SKM-1 treated with dmso at 0.1 percent for 144 hours (cell line): ENCODE data around the gene PAX6.

Source experiments
- DNase-seq: peaks from one replicate; lab custom pipeline; 2025; ENCODE audit not compliant: unreplicated experiment; lab: John Stamatoyannopoulos, UW

Gene PAX6

GRCh38 chr11:31809541-31809856, 1.6 kb downstream of the PAX6 start:
- no peak for DNase-seq

GRCh38 chr11:31808721-31809540, 2.2 kb downstream of the PAX6 start:
- no peak for DNase-seq

DNA sequence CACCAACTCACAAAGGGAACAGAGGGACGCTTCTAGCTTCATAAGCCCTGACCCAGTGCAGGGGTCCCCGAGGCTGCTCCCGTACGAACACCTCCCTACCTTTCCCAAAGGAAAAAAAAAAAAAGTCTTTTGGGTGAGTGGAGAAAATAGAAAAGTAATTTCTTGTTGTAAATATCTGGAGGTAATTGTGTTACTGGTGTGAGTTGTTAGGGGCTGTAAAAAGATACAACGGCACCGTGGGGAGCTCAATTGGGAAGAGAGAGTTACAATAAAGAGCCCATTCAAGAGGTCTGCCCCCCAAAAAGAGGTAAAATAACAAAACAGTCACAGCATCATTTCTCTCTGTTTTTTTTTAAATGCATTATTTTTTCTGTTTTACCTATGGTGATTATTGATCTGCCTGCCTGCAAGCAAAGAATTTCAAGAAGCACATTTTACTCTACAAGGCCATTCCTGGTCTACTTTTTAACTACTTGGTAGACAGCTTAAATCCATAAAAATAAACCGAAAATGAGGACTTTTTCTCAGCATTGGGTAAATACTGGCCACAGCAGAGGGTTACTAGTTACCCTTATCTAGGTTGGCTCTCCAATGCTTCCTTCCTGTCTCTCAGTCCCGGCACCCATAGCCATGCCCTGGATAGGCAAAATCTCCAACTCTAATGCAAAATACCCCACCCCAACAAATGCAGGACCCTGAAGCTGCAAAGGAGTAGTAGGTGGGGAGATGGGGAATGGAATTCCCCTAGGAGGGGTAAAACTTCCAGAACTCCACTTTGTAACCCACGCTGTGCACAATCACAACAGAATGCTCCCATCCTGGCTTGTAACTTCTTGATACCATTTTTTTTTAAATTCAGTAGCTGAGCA, 3.1 kb downstream of the PAX6 start:
- no peak for DNase-seq

GRCh38 chr11:31806928-31807798, 4.0 kb downstream of the PAX6 start:
- DNase-seq, result no peak

DNA sequence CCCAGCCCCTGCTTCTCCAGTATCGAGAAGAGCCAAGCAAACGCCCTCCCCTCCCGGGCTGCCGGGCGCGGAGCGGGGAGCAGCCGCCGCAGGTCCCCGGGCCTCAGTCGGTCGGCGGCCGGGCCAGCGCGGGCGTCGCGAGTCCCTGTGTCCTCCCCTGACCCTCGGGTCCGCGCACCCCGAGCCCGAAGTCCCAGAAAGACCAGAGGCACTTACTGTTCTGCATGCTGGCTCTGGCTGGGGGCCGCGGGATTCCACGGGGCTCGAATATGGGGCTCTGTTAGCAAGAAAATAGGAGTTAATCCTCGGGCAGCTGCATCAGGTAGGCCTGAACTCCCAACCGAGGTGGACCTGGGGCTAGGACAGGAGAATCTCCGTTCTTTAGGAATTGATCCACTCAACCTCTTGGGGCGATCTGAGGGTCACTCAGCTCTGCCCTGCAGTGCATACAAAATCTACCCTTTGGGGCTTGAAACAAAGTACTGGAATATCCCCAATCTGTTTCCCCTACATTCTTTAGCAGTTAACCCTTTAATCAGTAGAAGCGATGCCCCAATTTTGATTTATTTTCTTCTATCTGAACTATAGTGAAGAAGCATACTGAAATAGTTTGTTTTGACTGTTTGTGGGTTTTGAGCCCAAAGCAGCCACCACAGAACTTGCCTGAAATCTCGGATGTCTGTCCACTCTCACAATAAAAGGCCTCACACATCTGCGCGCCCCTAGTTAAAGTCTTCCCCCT, 4.8 kb downstream of the PAX6 start:
- no peak for DNase-seq

DNA sequence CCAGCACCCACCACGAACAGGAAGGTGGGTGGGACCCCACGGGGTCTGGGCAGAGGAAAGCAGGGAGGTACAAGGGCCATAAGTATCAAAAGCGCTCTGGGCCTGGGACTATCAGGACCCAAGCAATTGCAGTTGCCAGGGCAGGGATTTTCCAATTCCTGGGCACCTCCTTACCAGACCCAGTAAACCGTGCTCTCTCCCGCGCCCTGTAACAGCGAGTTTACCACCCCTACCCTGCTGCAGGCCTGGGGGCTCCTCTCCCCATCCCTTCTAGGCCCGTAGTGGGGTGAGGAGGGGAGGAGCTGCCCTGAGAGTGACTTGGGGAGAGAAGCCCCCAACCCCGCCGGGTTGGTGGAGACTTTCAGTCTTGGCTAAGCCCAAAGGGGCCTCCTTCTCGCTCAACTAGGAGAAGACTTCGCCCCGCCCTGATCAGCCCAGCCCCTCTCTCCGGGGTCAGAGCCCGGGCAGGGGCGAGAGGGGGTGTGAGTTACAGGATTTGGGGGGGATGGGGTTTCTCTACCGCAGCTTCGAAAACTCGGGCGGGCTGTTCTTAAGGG, 5.4 kb downstream of the PAX6 start:
- DNase-seq, result no peak

- no peak for DNase-seq
Observed at GRCh38 chr11:31805037-31805628, 6.0 kb downstream of the PAX6 start.

- no peak for DNase-seq
Observed at GRCh38 chr11:31804312-31805036, 6.6 kb downstream of the PAX6 start.

- DNase-seq, result no peak
Observed at GRCh38 chr11:31803813-31804311, 7.3 kb downstream of the PAX6 start.

- no peak for DNase-seq
Observed at GRCh38 chr11:31802990-31803812, 7.9 kb downstream of the PAX6 start.

DNA sequence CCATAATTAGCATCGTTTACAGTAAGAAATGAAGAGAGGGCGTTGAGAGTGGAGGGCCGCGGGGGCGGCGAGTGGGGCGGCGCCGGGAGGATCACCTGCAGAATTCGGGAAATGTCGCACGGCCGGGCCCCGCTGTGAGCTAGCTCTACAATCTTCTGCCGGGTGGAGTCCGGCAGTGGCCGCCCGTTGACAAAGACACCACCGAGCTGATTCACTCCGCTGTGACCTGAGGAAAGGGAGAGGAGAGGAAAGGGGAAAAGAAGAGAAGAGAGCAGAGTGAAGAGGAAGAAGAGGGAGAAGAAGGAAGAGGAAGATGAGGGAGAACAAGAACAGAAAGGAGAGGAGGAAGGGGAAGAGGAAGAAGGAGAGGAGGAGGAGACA, 8.5 kb downstream of the PAX6 start:
- no peak for DNase-seq

DNA sequence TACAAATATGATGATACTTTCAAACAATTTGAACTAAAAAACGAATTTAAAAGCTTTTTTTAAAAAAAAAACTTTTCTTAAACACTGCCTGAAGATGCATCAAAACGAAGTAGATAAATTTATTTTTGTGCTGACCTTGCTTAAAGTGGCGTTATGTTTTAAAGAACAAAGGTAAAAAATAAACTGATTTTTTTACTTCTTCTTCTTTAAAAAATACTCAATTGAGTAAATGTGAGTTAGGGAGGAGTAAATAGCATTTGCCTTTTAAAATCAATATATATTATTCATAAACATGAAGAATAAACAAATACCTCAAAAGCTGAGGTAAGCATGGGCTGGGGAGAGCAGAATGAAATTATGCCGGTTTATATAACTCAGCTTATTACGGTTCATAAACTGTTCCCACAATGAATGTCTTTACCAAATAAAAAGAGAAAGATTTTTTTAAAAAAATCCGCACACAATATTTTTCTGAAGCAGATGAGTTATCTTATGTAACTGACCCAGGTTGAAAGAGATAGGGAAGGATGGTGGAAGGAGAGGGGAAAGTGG, 9.0 kb downstream of the PAX6 start:
- no peak for DNase-seq

- DNase-seq, result no peak
Observed at GRCh38 chr11:31801298-31801702, 9.8 kb downstream of the PAX6 start.

- DNase-seq, result no peak
Observed at GRCh38 chr11:31800398-31801265, 10.5 kb downstream of the PAX6 start.

DNA sequence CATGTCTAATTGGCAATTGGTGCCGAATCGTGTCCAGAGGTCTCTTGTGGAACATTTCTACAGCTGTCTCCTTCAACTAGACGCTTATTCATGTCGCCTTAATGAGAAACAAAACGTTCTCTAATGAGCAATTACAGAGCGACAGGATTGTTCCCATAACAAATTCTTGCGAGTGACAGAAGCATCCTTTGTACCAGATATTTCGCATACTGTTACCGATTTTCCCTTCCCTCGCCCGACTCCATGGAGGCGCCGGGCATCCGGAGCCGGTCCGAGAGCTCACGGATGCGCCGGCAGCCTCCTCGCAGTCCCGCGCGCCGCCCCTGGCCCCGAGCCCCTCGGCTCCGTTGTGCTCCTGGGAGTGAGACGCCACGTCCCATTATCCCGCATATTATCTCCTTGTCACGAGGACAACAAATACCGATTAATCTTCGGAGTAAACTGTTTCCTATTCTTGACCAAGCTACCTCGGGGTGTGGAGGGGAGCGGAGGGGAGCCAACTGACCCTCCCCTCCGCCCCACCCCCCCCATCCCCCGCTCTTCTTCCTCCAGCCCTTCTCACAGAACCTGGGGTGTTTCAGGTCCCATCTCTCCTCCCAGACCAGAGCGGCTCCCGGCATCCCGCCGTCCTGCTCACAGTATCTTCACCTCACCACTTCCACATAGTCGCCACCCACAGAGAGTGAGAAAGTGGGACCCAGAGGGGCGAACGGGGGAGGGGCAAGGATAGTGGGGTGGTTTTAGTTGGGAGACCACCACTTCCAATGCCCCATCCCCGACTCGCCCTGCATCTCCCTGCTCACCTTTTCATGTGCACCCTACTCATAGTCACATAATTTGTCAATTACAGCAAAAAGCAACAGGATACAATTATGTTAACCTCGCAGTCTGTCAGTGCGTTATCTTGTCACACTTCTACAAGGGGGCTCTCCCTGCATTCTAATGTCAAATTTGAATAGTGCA, 11.4 kb downstream of the PAX6 start:
- DNase-seq, result no peak
